Astrocyte of the cerebellum (primary cell): ENCODE results near the gene SGMS1.
"Not testable (repeated sequence)": the region's sequence is repeated elsewhere in the genome, so short reads cannot be mapped to it uniquely, and the experiment has no call there.

Source experiments
- DNase-seq: peaks from one replicate; pipeline ENCODE4 v3.0.0-alpha.2; 2011; ENCODE audit warnings: low read depth
- H3K4me3 ChIP-seq: 2 replicates; pipeline ENCODE4 v1.5.1; 2011; ENCODE audit warnings: mild to moderate bottlenecking, low read depth, low read length, moderate library complexity
- CTCF ChIP-seq: IDR thresholded peaks from 2 replicates; pipeline ENCODE4 v1.5.1; 2012; ENCODE audit warnings: low read length, low read depth, moderate library complexity, mild to moderate bottlenecking; ENCODE audit errors: missing control alignments
- in situ Hi-C: cut with HindIII; loops from 2 replicates; pipeline ENCODE4 v1.10.0; 2017; ENCODE audit warnings: low sequenced_read_pairs

SGMS1 gene

GRCh38 chr10:50503661-50504320 is 120.0 kb downstream of the SGMS1 start:
- DNase-seq = no peak
- no peak overlapping the region for H3K4me3 ChIP-seq
- TF ChIP-seq CTCF = no peak
- in situ Hi-C loops = no loop called here

GRCh38 chr10:50503156-50503555 is 120.6 kb downstream of the SGMS1 start:
- in situ Hi-C loops = not testable (repeated sequence)

GRCh38 chr10:50501924-50502452 is 121.8 kb downstream of the SGMS1 start:
- H3K4me3 ChIP-seq = no peak overlapping the region
- no peak for TF ChIP-seq CTCF
- DNase-seq = no peak
- in situ Hi-C loops = no loop called here

More at GRCh38 chr10:50503156-50503555, 120.6 kb downstream of the SGMS1 start:
- not testable (repeated sequence) for DNase-seq, H3K4me3 ChIP-seq

GRCh38 chr10:50501478-50501877 is 122.3 kb downstream of the SGMS1 start:
- in situ Hi-C loops = no loop called here
- DNase-seq = no peak
- H3K4me3 ChIP-seq = no peak overlapping the region
- no peak for TF ChIP-seq CTCF

GRCh38 chr10:50498465-50498864 is 125.3 kb downstream of the SGMS1 start:
- no peak for TF ChIP-seq CTCF
- no peak for DNase-seq
- in situ Hi-C loops = no loop called here
- no peak overlapping the region for H3K4me3 ChIP-seq

- TF ChIP-seq CTCF = no peak
- DNase-seq = no peak
- in situ Hi-C loops = no loop called here
- H3K4me3 ChIP-seq = no peak overlapping the region
Measured at GRCh38 chr10:50497758-50498157, 126.0 kb downstream of the SGMS1 start.

GRCh38 chr10:50496228-50496627 is 127.5 kb downstream of the SGMS1 start:
- no peak for TF ChIP-seq CTCF
- H3K4me3 ChIP-seq = no peak overlapping the region
- in situ Hi-C loops = no loop called here
- no peak for DNase-seq
